Esophagus (tissue), 2 donors: ENCODE data around the gene MGST3. TPM values are rescaled to one million over a fixed set of nuclear protein-coding genes. Genes with fewer than 3 reads are reported as not detected.
"Not testable (repeated sequence)": the region's sequence is repeated elsewhere in the genome, so short reads cannot be mapped to it uniquely, and the experiment has no call there.

ENCODE experiments used
- H3K27ac ChIP-seq, 2 donors: one replicate each; pipeline ENCODE4 v1.5.1; 2013; ENCODE audit warnings: low read depth in 2 of 2, mild to moderate bottlenecking in 2 of 2, inconsistent platforms in 1 of 2, low read length in 1 of 2, moderate library complexity in 1 of 2
- H3K27me3 ChIP-seq, 2 donors: one replicate each; pipeline ENCODE4 v1.6.1; 2013; ENCODE audit warnings: low read length in 2 of 2, control low read depth in 1 of 2, mild to moderate bottlenecking in 1 of 2; ENCODE audit not compliant: insufficient read depth in 2 of 2, control insufficient read depth in 1 of 2
- H3K36me3 ChIP-seq, 2 donors: one replicate each; pipeline ENCODE4 v1.6.1; 2013; ENCODE audit warnings: low read length in 1 of 2; ENCODE audit not compliant: control insufficient read depth in 2 of 2, insufficient read depth in 2 of 2
- H3K4me1 ChIP-seq, 2 donors: one replicate each; pipeline ENCODE4 v1.6.1; 2013; ENCODE audit warnings: low read length in 1 of 2; ENCODE audit not compliant: control insufficient read depth in 2 of 2, insufficient read depth in 2 of 2
- H3K4me3 ChIP-seq, 2 donors: one replicate each; pipeline ENCODE4 v1.5.1; 2013; ENCODE audit warnings: low read length in 2 of 2, mild to moderate bottlenecking in 2 of 2, low read depth in 1 of 2, moderate library complexity in 1 of 2
- H3K9me3 ChIP-seq, 2 donors: one replicate each; pipeline ENCODE4 v1.6.1; 2013; ENCODE audit warnings: mild to moderate bottlenecking in 2 of 2, low read depth in 1 of 2, low read length in 1 of 2, moderate library complexity in 1 of 2; ENCODE audit not compliant: control insufficient read depth in 2 of 2, insufficient read depth in 1 of 2
- WGBS, 2 donors: extraction: QIAGEN DNeasy Blood & Tissue Kit; methylation state at CpG; one replicate each; pipeline ENCODE4 v1.1.7; 2013; 5-methylcytosine and 5-hydroxymethylcytosine counted together
- polyA plus RNA-seq, 2 donors: library from polyadenylated mRNA; stranded (reverse); fragments of 200-250 nt; gene quantifications; one replicate each; pipeline ENCODE4 v1.2.3, GENCODE V29; 2013
- donor health status: healthy with polysubstance abuse.
- donor health status: Bipolar disorder and iron deficiency.

The MGST3 gene
- polyA plus RNA-seq, 2 donors: 100 to 148 TPM

GRCh38 chr1:165603810-165604209 is 27.2 kb upstream of the MGST3 start:
- Histone ChIP-seq H3K27ac (no peak overlapping the region), H3K4me1 (no peaks in the 10 kb centered on the region), H3K4me3 (no peak overlapping the region), H3K27me3 (no peaks in the 10 kb centered on the region), H3K36me3 (no peaks in the 10 kb centered on the region), H3K9me3 (no peaks in the 10 kb centered on the region)
- WGBS, 2 donors: 57 to 84% methylated on average over 2 of the region's 2 CpGs

- Histone ChIP-seq H3K4me3 (no peak overlapping the region), H3K9me3 (no peaks in the 10 kb centered on the region), H3K27ac (no peak overlapping the region), H3K4me1 (no peaks in the 10 kb centered on the region), H3K36me3 (no peaks in the 10 kb centered on the region), H3K27me3 (no peaks in the 10 kb centered on the region)
- WGBS, 2 donors: 90 to 92% methylated on average over 4 of the region's 4 CpGs
Observed at GRCh38 chr1:165605246-165605645, 25.8 kb upstream of the MGST3 start.

GRCh38 chr1:165606676-165607075 is 24.4 kb upstream of the MGST3 start:
- H3K27ac ChIP-seq, H3K9me3 ChIP-seq, H3K4me3 ChIP-seq, H3K4me1 ChIP-seq, H3K36me3 ChIP-seq, H3K27me3 ChIP-seq: not testable (repeated sequence)
- WGBS, 2 donors: 88 to 93% methylated on average over 12 of the region's 12 CpGs

GRCh38 chr1:165610866-165611265 is 20.2 kb upstream of the MGST3 start:
- Histone ChIP-seq H3K36me3 (no peaks in the 10 kb centered on the region), H3K4me1 (no peaks in the 10 kb centered on the region), H3K27ac (no peak overlapping the region), H3K4me3 (peak overlapping the region in 1 of 2 donors; percentile 17), H3K27me3 (no peaks in the 10 kb centered on the region), H3K9me3 (no peaks in the 10 kb centered on the region)
- WGBS, 2 donors: 19 to 22% methylated on average over 1 of the region's 1 CpG

GRCh38 chr1:165612062-165612461 is 19.0 kb upstream of the MGST3 start:
- WGBS, 2 donors: 72 to 85% methylated on average over 3 of the region's 3 CpGs
- H3K36me3 ChIP-seq: no peaks in the 10 kb centered on the region

GRCh38 chr1:165616054-165616612 is 14.9 kb upstream of the MGST3 start:
- H3K27ac ChIP-seq: no peak overlapping the region
- H3K27me3 ChIP-seq: no peaks in the 10 kb centered on the region
- H3K4me1 ChIP-seq: no peaks in the 10 kb centered on the region
- 61 to 65% methylated on average over 1 of the region's 1 CpG for WGBS, 2 donors
- H3K9me3 ChIP-seq: no peaks in the 10 kb centered on the region
- H3K4me3 ChIP-seq: no peak overlapping the region
- no peaks in the 10 kb centered on the region for H3K36me3 ChIP-seq

More at GRCh38 chr1:165612062-165612461, 19.0 kb upstream of the MGST3 start:
- Histone ChIP-seq H3K27ac (no peak overlapping the region), H3K4me1 (no peaks in the 10 kb centered on the region), H3K4me3 (no peak overlapping the region), H3K27me3 (no peaks in the 10 kb centered on the region), H3K9me3 (no peaks in the 10 kb centered on the region)

- Histone ChIP-seq H3K27me3 (no peaks in the 10 kb centered on the region), H3K36me3 (no peaks in the 10 kb centered on the region), H3K4me3 (no peak overlapping the region), H3K27ac (no peak overlapping the region), H3K9me3 (no peaks in the 10 kb centered on the region), H3K4me1 (no peaks in the 10 kb centered on the region)
- WGBS, 2 donors: 88 to 91% methylated on average over 8 of the region's 8 CpGs
Observed at GRCh38 chr1:165616987-165617546, 14.0 kb upstream of the MGST3 start.

- Histone ChIP-seq H3K36me3 (no peaks in the 10 kb centered on the region), H3K4me3 (no peak overlapping the region), H3K4me1 (no peaks in the 10 kb centered on the region), H3K27ac (no peak overlapping the region), H3K9me3 (no peaks in the 10 kb centered on the region), H3K27me3 (no peaks in the 10 kb centered on the region)
- WGBS, 2 donors: 64 to 68% methylated on average over 1 of the region's 1 CpG
Observed at GRCh38 chr1:165619647-165620151, 11.3 kb upstream of the MGST3 start.

- no peak overlapping the region for H3K27ac ChIP-seq
- H3K27me3 ChIP-seq: no peaks in the 10 kb centered on the region
- H3K9me3 ChIP-seq: no peaks in the 10 kb centered on the region
- no peaks in the 10 kb centered on the region for H3K4me1 ChIP-seq
- no peak overlapping the region for H3K4me3 ChIP-seq
- no peaks in the 10 kb centered on the region for H3K36me3 ChIP-seq
Observed at GRCh38 chr1:165623624-165624023, 7.4 kb upstream of the MGST3 start.

- Histone ChIP-seq H3K27ac (no peak overlapping the region), H3K4me1 (no peaks in the 10 kb centered on the region), H3K4me3 (no peak overlapping the region), H3K36me3 (no peaks in the 10 kb centered on the region), H3K9me3 (no peaks in the 10 kb centered on the region), H3K27me3 (no peaks in the 10 kb centered on the region)
- 92% methylated on average over 4 of the region's 4 CpGs for WGBS, 2 donors
Observed at GRCh38 chr1:165624441-165624840, 6.6 kb upstream of the MGST3 start.
